Stimulated activated CD8-positive, alpha-beta memory T cell treated with anti-CD3 and anti-CD28 coated beads, Interleukin-12 subunit alpha, Interleukin-12 subunit beta, amount 100 ng/mL, for 4 hours (primary cell): ENCODE data around the gene NUDT22.

Experiments
- DNase-seq: peaks from one replicate; pipeline ENCODE4 v3.0.0-alpha.2; 2020; ENCODE audit warnings: low read depth

Gene NUDT22

DNA sequence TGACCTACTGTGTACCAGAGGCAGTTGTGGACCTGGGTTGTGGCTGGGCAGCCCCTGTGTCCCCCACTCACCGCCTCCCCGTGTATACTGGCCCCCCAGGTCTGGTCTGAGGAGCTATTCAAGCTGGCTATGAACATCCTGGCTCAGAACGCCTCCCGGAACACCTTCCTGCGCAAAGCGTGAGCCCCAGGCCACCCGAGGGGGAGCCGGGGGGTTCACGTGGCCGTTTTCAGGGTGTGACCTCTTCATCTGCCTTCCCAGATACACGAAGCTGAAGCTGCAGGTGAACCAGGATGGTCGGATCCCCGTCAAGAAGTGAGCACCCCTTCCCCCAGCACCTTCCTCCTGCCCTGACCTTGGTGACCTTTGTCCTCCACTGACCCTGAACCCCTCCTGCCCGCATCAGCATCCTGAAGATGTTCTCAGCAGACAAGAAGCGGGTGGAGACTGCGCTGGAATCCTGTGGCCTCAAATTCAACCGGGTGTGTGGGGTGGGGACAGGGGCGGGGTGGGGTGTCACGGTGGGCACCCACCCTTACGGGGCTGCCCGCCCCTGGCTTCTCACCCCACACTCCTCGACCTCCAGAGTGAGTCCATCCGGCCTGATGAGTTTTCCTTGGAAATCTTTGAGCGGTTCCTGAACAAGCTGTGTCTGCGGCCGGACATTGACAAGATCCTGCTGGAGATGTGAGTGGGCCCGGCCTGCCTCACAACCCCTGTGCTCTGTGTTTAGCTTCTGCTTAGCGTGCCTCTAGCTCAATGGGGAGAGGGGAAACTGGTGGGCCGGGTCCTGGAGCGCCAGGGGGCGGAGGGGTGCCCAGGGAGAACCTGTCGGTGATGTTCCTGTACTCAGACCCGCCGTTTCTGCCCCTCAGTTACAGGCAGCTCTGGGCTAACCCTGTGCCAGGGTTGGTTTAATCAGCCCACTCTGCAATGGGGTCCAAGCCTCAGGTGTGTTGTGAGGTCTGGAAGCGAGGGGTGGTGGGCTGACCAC, 29.4 kb downstream of the NUDT22 start:
- DNase-seq = no peak

DNA sequence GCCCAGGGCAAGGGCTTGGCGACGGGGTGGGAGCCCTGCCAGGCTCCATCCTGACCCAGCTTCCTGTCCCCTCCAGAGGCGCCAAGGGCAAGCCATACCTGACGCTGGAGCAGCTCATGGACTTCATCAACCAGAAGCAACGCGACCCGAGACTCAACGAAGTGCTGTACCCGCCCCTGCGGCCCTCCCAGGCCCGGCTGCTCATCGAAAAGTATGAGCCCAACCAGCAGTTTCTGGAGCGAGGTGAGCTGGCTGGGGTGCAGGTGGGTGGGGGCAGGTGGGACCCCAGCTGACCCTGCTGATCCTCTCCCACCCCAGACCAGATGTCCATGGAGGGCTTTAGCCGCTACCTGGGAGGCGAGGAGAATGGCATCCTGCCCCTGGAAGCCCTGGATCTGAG, 30.2 kb downstream of the NUDT22 start:
- DNase-seq = no peak

DNA sequence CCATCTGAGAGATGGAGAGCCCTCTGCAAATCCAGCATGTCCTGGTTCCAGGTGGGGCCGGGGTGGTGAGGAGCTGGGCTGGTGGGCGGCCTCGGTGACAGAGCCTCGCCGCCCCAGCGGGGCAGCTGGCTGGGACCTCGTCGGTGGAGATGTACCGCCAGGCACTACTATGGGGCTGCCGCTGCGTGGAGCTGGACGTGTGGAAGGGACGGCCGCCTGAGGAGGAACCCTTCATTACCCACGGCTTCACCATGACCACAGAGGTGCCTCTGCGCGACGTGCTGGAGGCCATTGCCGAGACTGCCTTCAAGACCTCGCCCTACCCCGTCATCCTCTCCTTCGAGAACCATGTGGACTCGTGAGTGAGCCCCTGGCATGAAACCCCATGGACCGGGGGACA, 32.3 kb downstream of the NUDT22 start:
- no peak for DNase-seq

DNA sequence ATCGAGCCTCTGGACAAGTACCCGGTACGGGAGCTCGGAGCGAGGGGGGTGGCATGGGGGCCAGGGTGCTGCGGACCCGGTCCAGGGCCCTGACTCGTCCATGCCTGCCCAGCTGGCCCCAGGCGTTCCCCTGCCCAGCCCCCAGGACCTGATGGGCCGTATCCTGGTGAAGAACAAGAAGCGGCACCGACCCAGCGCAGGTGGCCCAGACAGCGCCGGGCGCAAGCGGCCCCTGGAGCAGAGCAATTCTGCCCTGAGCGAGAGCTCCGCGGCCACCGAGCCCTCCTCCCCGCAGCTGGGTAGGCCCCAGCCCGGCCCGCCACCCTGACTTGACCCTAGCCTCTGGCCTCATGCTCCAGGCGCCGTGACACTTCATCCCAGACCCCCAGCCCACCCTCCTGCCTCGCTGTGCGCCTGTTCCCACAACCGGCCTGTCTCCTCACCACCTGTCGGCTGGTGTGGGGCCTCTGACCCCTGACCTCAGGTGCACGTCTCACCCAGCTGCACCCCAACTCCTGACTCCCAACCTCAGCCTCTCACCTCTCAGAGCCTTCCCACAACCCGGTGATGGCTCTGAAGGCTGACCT, 33.0 kb downstream of the NUDT22 start:
- DNase-seq = no peak

DNA sequence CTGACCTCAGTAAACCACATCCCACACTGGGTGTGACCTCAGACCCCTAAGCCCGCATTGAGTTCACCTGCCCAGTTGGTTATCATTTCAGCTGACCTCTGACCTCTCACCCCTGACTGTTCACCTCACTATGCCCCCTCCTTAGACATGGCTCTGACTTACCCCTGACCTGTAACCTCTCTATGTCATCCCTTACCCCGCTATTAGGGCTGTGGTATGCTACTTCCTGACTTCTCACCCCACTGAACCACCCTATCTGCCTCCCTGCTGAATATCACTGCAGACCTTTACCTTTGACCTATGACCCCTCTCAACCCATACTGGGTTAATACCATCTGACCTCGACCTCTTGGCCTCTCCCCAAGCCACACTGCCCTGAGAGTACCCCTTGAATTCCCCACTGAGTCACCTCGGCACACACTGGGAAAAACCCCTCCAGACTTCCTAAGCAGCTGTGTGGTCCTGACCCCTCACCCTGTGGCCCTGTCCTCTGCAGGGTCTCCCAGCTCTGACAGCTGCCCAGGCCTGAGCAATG, 33.5 kb downstream of the NUDT22 start:
- no peak for DNase-seq

DNA sequence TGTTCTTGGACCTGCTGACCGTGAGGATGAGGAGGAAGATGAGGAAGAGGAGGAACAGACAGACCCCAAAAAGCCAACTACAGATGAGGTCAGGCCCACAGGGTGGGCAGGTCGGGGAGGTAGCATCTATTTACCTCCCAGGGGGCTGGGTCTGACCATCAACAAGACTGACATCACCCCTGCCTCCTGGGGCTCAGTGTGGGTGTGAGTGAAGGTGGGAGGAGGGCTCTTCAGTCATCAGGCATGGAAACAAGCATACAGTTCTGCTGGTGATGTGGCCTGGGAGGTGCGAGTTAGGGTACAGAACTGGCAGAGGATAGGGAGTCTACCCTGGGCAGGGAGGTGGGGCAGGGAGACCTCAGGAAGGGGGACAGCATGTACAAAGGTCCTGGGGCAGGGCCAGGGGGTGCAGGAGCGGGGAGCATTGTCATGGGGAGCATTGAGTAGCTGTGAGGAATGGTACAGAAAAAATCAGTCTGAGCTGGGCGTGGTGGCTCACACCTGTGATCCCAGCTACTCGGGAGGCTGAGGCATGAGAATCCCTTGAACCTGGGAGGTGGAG, 34.2 kb downstream of the NUDT22 start:
- DNase-seq = no peak

DNA sequence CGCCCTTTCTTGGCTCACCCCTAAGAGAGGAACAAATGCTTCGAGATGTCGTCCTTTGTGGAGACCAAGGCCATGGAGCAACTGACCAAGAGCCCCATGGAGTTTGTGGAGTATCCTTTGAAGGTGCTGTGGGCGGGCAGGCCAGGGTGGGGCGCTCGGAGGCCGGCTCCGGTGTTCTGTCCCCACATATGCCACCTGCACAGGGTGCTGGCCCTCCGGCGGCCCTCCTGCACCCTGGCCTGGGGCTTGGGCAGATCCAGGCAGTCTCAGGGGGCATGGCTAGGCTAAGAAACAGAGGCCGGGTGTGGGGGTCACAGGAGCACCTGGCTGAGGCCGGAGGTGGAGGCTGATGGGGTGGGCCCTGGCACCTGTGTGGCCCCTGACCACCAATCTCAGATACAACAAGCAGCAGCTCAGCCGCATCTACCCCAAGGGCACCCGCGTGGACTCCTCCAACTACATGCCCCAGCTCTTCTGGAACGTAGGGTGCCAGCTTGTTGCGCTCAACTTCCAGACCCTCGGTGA, 35.5 kb downstream of the NUDT22 start:
- no peak for DNase-seq

DNA sequence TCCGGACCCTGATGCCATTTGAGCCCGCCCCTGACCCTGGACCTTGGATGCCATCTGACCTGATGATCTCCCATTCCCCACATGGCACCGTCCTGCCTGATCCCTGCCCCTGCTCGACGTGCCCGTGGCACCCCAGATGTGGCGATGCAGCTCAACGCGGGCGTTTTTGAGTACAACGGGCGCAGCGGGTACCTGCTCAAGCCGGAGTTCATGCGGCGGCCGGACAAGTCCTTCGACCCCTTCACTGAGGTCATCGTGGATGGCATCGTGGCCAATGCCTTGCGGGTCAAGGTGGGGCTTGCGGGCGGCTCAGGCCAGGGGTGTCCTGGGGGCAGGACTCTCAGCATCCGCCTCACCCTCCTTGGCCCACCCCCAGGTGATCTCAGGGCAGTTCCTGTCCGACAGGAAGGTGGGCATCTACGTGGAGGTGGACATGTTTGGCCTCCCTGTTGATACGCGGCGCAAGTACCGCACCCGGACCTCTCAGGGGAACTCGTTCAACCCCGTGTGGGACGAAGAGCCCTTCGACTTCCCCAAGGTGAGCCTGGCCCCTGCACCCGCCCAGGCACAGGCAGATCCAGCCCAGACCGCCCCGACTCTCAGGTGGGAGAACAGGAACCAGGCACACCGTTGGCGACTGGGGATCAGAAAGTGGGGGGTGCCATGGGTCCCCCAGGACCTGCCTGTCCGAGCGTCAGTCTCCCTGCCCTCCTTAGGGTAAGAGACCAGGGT, 36.4 kb downstream of the NUDT22 start:
- DNase-seq = no peak

DNA sequence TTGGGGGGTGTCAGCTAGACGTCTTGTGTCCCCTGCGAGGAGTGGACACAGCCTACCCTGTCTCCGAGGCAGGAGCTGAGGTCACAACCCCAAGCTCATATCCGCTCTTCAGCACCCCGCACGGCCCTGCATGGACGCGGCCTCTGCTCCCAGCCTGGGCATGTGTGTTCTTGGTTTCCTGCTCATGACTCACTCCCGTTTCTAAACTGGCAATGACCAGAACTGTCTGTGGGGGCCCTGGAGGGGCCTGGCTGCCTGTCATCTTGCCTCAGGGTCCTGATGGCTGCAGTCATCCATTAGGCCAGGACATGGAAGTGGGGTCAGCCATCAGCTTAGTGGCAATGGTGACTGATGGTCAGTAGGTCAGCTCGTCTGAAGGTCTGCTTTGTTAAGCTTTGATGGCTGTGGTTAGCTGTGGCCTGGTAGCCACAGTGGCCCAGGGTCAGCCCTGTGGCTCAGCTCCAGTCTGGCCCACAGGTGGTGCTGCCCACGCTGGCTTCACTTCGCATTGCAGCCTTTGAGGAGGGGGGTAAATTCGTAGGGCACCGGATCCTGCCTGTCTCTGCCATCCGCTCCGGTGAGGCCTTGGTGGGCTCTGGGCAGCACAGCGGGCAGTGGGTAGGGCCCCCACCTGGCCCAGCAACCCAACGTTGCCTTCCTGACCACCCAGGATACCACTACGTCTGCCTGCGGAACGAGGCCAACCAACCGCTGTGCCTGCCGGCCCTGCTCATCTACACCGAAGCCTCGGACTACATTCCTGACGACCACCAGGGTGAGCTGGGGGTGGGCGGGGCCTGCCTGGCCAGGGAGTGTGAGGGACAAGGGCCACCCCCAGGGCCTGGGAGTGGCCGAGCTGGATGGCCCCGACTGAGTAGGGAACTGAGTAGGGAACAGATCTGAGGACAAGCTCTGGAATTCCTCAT, 37.2 kb downstream of the NUDT22 start:
- DNase-seq = no peak

DNA sequence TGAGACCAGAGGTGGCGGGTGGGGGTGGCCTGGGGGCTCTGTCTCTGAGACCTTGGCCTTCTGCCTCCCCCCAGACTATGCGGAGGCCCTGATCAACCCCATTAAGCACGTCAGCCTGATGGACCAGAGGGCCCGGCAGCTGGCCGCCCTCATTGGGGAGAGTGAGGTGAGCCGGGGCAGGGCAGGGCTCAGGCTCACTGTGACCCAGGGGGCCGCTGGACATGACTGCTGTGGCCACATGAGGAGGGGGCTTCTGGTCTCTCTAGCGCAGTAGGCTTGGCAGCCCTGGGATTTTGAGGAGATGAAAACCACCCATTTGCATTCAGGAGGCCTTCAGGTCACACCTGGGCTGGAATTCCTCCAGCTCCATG, 37.9 kb downstream of the NUDT22 start:
- DNase-seq = no peak

DNA sequence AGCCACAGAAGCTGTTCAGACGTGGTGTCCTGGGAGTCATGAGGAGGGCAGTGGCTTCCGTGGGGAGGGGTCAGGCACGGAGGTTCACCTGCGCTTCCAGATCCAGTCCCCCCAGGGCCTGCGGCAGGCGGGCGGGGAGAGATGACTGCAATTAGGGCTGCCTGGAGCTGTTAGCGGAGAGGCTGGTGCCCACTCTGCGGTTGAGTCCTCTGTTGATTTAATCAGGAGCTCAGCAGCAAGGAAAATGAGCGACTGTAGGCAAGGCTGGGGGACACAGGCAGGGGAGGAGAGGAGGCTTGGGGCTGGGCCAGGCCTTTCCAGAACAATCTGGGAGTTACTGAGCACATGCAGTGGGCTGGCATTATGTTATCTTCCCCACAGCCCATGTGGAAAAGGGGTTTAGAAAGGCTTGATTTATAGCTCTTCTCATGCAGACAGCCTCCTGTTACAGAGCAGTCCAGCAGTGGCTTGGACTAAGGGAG, 38.3 kb downstream of the NUDT22 start:
- DNase-seq = no peak

DNA sequence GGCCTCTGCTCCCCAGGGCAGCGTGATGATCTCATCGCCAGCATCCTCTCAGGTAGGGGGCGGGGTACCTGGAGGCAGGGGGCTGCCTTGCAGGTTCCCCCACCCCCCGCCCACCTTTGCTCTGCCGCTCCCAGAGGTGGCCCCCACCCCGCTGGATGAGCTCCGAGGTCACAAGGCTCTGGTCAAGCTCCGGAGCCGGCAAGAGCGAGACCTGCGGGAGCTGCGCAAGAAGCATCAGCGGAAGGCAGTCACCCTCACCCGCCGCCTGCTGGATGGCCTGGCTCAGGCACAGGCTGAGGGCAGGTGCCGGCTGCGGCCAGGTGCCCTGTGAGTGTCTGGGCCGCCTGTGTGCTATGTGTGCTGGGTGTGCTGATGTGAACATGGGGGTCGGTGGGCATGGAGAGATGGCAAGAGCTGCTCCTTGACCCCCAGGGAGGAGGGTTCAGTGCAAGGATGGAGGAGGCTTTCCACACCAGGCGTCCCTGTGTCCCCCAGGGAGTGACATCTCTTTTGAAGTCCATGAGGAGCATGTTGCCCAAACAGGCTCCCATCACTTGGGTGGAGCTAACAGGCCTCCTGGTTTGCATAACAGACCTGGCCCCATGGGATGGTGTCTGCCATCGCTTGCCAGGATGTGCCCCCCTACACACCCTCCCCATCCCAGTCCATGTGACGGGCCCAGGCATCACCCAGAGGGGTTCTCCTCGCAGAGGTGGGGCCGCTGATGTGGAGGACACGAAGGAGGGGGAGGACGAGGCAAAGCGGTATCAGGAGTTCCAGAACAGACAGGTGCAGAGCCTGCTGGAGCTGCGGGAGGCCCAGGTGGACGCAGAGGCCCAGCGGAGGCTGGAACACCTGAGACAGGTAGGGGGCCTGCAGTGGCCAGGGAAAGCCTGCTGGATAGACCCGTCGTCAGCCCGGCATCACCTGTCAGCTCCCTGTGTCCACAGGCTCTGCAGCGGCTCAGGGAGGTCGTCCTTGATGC, 39.4 kb downstream of the NUDT22 start:
- no peak for DNase-seq

DNA sequence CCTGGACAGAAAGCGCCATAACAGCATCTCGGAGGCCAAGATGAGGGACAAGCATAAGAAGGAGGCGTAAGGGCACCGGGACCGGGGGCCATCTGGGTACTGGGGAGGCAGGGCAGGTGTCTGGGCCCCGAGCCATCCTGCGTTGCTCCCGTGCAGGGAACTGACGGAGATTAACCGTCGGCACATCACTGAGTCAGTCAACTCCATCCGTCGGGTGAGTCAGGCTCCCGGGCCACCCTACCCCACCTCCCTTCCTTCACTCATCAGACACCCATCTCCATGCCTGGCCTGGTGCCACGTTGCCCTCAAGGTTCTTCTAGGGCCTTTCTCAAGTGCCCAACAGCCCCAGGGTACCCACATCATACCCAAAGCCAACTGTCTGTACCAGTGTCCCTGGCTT, 40.3 kb downstream of the NUDT22 start:
- DNase-seq = no peak

DNA sequence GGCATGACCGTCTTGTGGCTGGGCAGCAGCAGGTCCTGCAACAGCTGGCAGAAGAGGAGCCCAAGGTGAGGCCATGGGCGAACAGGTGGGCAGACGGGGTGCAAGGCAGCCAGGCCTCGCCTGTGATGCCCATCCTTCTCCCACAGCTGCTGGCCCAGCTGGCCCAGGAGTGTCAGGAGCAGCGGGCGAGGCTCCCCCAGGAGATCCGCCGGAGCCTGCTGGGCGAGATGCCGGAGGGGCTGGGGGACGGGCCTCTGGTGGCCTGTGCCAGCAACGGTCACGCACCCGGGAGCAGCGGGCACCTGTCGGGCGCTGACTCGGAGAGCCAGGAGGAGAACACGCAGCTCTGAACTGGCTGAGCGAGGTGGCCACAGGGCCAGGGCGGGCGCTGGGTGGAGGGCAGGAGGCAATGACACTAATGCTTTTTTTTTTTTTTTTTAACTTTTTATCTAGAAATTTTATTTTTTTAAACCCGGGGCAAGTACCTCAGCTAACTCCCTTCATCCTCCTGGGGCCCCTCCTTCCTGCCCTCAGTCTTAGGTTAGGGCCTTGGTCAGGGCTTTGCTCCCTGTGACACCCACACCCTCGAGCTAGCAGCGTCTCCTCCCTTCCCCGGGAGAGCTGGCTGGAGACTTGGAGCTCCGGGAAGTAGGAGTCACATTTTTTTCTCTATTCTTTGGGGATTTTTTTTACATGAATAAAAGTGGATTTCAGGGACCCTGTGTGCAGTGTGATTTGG, 41.3 kb downstream of the NUDT22 start:
- DNase-seq = no peak

DNA sequence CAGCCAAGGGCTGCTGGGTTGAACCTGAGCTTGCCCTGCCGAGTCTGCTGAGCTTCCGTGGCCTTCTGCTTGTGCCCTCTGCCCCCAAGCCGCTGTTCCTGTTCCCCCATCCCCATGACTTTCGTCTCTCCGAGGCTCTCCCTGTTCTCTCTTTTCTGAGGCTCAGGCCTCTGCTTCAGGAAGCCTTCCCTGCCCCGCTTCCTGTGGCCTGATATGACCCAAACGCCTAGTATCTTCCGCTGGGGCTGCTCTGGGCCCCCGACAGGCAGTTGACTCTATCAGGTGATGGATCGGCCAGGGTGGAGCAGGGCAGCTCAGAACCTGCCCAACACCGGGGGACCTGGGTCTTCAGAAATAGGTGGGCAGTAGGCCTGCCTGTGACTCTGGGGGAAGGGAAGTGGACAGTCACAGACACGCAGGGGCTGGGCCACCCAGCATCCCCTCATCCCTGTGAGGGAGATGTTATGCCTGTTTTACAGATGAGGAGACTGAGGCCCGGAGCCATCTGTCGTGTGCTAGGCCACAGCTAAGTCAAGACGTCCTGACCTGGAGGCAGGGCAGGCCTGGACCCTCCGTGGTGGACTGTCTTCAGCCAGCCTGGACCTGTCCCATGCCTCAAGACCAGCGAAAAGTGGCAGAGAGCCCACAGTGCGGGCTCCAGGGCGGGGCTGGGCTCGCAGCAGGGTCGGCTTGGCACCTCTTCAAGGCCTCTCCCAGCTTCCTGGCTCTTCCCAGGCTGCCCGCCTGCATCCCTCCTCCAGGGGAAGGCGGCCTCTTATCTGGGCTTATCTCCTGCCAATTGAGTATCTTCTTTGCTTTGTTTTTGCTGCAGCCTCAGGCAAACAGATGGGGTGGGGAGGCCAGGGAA, 42.2 kb downstream of the NUDT22 start:
- DNase-seq = no peak

DNA sequence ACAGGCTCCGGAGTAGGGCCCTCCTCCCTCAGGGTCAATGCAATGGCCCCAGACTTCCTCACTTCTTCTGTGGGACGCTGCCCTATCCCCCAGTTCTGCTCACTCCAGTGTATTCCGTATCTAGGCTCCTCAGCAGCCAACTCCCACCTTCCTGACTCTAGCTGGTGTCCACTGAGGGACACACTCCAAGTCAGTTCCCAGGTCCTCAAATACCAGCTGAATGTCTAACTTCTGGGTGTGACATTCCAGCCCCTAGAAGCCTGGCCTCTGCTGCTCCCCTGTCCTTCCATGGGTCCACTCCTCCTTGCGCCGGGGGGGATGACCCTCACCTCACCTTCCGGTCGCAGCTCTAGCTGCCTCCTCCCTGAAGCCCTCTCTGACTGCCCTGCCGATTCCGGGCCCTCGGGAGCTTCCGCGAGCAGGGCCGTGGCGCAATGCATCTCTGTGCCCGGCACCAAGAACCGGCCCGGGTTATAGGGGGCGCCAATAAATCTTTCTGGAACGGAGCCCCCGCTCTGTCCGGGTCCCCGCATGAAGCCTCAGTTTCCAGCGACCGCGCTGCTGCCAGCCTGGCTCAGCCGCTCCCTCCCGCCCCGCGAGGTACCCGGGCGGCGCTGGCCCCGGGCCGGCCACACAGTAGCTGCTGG, 42.9 kb downstream of the NUDT22 start:
- no peak for DNase-seq

DNA sequence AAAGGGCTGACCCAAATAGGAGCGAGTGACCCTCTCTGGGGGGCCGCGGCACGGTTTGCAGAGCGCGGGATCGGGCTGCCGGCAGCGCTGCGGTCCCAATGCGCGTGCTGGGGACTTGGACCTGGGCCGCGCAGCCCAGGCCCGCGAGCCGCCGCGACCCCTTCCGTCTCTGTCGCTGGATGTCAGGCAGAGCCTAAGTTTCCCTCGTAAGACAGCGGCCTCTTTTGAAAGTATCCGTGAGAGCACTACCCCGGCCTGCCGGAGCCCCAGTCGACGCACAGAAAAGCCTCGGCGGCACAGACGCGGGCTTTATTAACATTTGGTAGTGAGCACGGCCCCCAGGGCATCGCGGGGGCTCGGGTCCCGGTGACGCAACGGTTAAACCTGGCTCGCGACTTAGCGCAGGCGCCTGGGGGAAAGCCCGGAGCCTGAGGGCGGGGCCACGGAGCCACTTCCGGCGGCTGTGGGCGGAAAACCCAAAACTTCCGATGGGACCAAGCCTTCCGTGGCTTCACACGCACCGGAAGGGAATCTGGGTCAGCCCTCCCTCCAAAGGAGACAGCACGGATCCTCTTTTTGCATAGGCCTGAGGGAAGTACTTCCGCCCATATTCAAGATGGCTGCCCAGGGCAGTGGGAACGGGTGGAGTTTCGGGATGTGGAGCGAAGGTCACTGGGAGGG, 43.6 kb downstream of the NUDT22 start:
- DNase-seq = peak; percentile 97
